HepG2 (cell line): ENCODE measurements around the gene FAM89B. TPM values are rescaled to one million over a fixed set of nuclear protein-coding genes. Genes with fewer than 3 reads are reported as not detected.

ENCODE experiments used
- ATF7-NPFF ChIP-seq: sonication (generic); formaldehyde crosslinking; IDR thresholded peaks from 2 replicates; pipeline ENCODE4 v1.8.1; 2023; ENCODE audit warnings: mild to moderate bottlenecking, low read depth, missing genetic modification reagents, moderate library complexity
- CTCF ChIP-seq: sonication (generic); formaldehyde crosslinking; IDR thresholded peaks from 2 replicates; pipeline ENCODE4 v1.5.0; 2020; ENCODE audit warnings: mild to moderate bottlenecking, missing genetic modification reagents, moderate library complexity
- KDM2A ChIP-seq: sonication (generic); formaldehyde crosslinking; IDR thresholded peaks from 2 replicates; pipeline ENCODE4 v1.4.0; 2020; ENCODE audit warnings: low read depth, missing genetic modification reagents, borderline replicate concordance
- LCORL ChIP-seq, 2 experiments: fragments of 450-650 bp in 1 of 2; sonication (generic) in 1 of 2; formaldehyde crosslinking in 1 of 2; IDR thresholded peaks; 2 replicates each; pipeline versions ENCODE4 v1.5.0 to v1.6.1; 2017 to 2020; ENCODE audit warnings: antibody characterized with exemption in 1 of 2, missing genetic modification reagents in 1 of 2
- MXI1 ChIP-seq: IDR thresholded peaks from 3 replicates; pipeline ENCODE4 v1.6.1; 2012; ENCODE audit warnings: low read depth, low read length, inconsistent platforms, borderline replicate concordance
- TIGD3 ChIP-seq: sonication (generic); formaldehyde crosslinking; IDR thresholded peaks from 2 replicates; pipeline ENCODE4 v1.5.1; 2020; ENCODE audit warnings: mild to moderate bottlenecking, missing genetic modification reagents, borderline replicate concordance
- ZBTB40 ChIP-seq, 2 experiments: fragments of 450-650 bp in 1 of 2; sonication (generic) in 1 of 2; formaldehyde crosslinking in 1 of 2; IDR thresholded peaks; 2 replicates each; pipeline versions ENCODE4 v1.6.1 to v1.8.0; 2016 to 2022; ENCODE audit warnings: antibody characterized with exemption in 1 of 2, mild to moderate bottlenecking in 1 of 2, missing genetic modification reagents in 1 of 2
- ZFP41 ChIP-seq: sonication (generic); formaldehyde crosslinking; IDR thresholded peaks from 2 replicates; pipeline ENCODE4 v1.4.0; 2020; ENCODE audit warnings: mild to moderate bottlenecking, missing genetic modification reagents, borderline replicate concordance
- ZNF331 ChIP-seq: sonication (generic); formaldehyde crosslinking; IDR thresholded peaks from 2 replicates; pipeline ENCODE4 v1.4.0; 2020; ENCODE audit warnings: missing genetic modification reagents
- ZNF546 ChIP-seq: sonication (generic); formaldehyde crosslinking; conservative IDR thresholded peaks from 2 replicates; pipeline ENCODE4 v1.8.1; 2023; ENCODE audit warnings: mild to moderate bottlenecking, missing genetic modification reagents
- ZSCAN12 ChIP-seq: sonication (generic); formaldehyde crosslinking; IDR thresholded peaks from 2 replicates; pipeline ENCODE4 v1.9.0; 2021; ENCODE audit warnings: mild to moderate bottlenecking, missing genetic modification reagents
- ZSCAN9 ChIP-seq: IDR thresholded peaks from 2 replicates; pipeline ENCODE4 v1.6.1; 2016; ENCODE audit warnings: borderline replicate concordance
- polyA plus RNA-seq, 8 experiments: library from polyadenylated mRNA; depleted of rRNA in 3 of 8; stranded (reverse) in 7 of 8; unstranded in 1 of 8; fragments of >200 nt; fragmentation: Illumina TruSeq in 4 of 8; extraction: Trizol in 4 of 8; gene quantifications; 2 replicates each; pipeline versions ENCODE4 v1.2.1 to v1.2.3, GENCODE V29; 2011 to 2016; ENCODE audit warnings: low read depth in 4 of 8, missing spikeins in 1 of 8, mixed read lengths in 1 of 8; ENCODE audit not compliant: insufficient read depth in 1 of 8
- total RNA-seq, 5 experiments: library from RNA; depleted of rRNA; stranded (reverse); fragments of >200 nt; fragmentation: Illumina TruSeq; extraction: Trizol; gene quantifications; 2 replicates each; pipeline ENCODE4 v1.2.3, GENCODE V29; 2016; ENCODE audit warnings: low read depth in 1 of 5
- TF ChIP-seq, protein P1 (sequence below): IDR thresholded peaks from 2 replicates; pipeline ENCODE4 v1.6.1; 2016; ENCODE audit warnings: low read depth, borderline replicate concordance

Gene FAM89B
- total and polyA plus RNA-seq, 2 of the 13 experiments (the other 11 are each of a cell fraction or from before 2014, with no cell fraction given), result 5.7 to 8.0 TPM

DNA sequence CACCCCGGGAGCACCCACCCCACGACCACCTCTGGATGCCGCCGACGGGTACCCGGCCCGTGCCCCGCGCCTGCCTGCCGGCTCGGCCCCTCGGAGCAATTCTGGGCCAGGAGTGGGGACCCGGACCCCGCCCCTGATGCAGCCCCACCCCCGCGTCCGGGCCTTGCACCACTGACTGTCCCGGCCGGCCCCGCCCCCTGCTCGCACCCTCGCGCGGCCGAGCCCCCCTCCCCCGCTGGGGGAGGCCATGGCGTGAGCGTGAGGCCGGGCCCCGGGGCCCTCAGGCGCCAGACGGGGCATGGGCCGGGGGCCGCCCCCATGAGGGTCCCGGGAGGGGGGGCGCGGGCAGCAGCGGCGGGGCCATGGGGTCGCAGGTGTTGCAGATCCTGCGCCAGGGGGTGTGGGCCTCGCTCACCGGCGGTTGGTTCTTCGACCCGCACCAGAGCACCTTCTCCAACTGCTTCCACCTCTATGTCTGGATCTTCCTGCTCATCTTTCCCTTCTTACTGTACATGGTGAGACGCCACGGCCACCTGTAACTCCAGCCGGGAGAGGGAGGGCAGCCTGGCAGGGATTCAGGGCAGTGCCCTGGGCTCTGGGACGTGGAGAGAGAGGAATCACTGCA is 43.7 kb downstream of the FAM89B start (continued):
- TF ChIP-seq ZBTB40 (IDR thresholded peaks at IDR 0.05), result no peak
- TF ChIP-seq ZBTB40 (CRISPR knock-in tag; IDR thresholded peaks at IDR 0.05), result no peak
- no peak; the same call in 1 of the 2 replicates for TF ChIP-seq ZSCAN9
- no peak for TF ChIP-seq ZSCAN12 (CRISPR knock-in tag)
- TF ChIP-seq ATF7-NPFF (CRISPR knock-in tag), result no peak; the same call in 1 of the 2 replicates
- no peak for TF ChIP-seq ZFP41 (CRISPR knock-in tag)
- TF ChIP-seq, protein P1, sequence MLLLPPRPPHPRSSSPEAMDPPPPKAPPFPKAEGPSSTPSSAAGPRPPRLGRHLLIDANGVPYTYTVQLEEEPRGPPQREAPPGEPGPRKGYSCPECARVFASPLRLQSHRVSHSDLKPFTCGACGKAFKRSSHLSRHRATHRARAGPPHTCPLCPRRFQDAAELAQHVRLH (CRISPR knock-in tag), result no peak
- TF ChIP-seq ZNF546 (CRISPR knock-in tag), result peak; percentile 70; the same call in 1 of the 2 replicates
- no peak; the same call in 1 of the 2 replicates for TF ChIP-seq ZNF331 (CRISPR knock-in tag)
- TF ChIP-seq KDM2A, result no peak
- TF ChIP-seq CTCF (CRISPR knock-in tag), result no peak
- no peak for TF ChIP-seq TIGD3 (CRISPR knock-in tag)
- no peak for TF ChIP-seq LCORL (IDR thresholded peaks at IDR 0.05)
- TF ChIP-seq LCORL (CRISPR knock-in tag; IDR thresholded peaks at IDR 0.05), result no peak
- 0 out of 3 replicates have a peak, but pooled peaks have one; percentile 4 for TF ChIP-seq MXI1
